ENCODE measurements around the gene RIPOR3.
"Not testable (repeated sequence)": the region's sequence is repeated elsewhere in the genome, so short reads cannot be mapped to it uniquely, and the experiment has no call there.

RIPOR3 gene

DNA sequence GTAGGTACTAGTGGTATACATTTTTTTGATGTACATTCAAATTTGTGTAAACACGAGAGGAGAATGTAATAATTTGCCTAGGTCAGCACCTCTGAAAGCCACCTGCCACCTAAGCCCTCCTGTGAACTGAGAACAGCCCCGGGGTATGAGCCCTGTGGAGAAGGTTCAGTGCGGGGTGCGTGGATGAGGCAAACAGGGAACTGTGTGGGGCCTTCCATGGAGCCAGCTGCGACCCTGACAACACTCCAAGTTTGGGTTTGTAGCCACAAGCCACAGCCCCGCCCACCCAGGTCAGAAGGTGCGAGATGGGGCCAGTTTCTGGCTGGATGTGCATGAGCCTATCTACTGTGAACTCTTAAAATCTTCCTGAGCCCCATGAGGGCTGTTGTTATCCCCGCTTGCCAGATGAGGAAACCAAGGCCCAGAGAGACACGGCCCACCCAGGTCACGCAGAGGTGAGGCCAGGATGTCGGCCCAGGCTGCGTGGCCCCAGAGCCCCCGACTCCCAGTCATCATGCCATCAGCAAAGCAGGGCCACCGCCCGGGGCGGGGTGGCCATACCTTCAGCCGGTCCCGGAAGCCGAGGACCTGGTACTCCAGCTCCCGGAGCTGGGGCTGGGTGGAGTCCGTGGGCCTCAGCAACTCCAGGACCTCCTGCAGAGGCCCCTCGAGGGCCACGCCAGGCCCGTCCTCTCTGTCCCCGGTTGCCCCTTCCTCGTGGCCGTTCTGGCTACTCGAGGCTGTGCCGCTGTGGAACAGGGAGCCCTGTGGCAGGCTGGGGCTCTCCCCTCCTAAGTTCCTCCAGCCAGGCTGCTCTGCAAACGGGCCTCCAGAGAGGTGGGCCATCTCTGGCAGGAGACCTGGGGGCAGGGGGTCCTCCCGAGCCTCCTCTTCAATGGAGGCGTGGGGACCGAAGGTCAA, 89.6 kb downstream of the RIPOR3 start:
- FAIRE-seq, result no peak

DNA sequence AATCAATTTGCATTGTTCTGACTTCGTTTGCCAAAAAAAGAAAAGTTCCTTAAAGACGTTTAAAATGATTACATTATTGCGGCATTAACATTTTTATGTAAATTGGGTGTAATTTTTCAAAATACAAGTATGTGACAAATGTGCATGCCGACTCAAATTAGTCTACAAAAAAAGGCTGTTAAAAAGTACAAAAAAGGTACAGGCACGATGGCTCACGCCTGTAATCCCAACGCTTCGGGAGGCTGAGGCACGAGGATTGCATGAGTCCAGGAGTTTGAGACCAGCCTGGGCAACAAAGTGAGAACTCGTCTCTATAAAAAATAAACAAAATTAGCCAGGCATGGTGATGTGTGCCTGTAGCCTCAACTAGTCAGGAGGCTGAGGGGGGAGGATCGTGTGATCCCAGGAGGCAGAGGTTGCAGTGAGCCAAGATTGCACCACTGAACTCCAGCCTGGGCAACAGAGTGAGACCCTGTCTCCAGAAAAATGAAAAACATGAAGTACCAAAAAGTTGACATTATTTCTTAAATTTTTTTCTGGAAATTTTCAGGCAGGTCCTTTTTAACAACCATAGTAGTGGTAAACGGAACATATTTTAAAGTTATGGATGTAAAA, 91.0 kb downstream of the RIPOR3 start:
- no peak for FAIRE-seq

DNA sequence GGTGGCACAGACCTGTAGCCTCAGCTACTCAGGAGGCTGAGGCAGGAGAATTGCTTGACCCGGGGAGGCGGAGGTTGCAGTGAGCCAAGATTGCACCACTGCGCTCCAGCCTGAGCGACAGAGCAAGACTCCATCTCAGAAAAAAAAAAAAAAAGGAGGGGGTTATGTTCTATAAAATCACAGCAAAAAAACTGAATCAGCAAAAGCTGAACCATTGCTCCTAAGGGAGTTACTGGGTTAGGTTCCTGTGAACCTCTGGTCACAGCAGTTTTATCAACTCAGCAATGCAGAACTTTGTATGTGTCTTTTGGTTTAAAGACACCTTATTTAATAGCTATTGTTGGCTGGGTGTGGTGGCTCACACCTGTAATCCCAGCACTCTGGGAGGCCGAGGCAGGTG, 92.6 kb downstream of the RIPOR3 start:
- not testable (repeated sequence) for FAIRE-seq

DNA sequence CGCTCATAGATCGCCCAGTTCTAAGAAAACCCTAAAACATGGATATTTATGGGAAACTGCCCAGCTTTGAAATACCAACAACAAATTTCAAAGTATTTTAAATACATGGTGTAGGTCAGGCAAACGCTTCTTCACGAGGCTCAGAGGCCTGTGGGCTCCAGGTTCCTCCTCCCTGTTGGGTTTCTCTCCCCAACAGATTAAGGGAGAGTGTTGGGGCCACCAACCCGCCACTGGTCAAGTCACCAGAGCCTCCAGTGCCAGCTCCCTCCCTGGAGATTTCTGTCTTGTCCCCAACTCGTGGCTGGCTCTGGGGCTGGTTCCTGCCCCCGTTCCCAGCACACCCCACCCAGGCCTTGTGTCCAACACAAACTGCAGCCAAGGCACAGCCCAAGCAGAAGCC, 93.3 kb downstream of the RIPOR3 start:
- no peak for FAIRE-seq

DNA sequence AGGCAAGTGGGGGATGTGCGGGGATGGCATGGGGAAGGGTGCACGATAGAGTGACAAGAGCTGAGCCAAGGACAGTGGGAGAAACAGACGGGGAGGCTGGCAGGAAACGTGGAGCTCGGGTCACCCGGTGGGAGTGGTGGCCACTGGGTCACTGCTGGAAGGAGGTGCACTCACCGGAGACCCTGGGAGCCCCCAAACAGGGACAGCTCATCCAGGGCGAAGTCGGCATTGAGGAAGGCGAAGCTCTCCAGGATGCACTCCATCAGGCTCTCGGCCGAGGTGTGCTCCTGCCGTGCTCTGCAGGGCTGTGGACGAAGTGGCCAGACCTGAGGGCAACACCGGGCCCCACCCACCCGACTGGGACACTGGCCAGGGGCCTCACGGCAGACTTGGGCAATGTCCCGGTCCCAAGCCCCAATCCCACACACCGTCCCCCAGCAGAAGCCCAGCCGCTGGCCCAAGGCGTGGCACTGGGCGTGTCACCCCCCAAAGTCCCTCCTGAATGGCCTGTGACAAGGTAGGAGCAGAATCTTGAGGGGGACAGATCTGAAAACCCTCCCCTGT, 93.9 kb downstream of the RIPOR3 start:
- FAIRE-seq, result no peak

DNA sequence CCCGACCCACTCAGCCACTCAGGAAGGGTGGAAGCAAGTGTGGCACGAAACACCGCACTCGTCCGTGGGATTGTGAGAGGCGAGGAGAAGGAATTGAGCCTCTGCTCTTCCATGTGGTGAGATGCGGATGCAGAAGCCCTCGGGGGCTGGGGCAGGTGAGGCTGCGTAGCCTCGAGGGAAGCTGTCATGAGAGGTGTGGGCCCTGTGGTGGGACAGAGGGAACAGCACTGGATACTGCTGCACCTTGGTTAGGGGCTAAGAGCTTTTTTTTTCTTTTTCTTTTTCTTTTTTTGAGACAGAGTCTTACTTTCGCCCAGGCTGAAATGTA, 94.7 kb downstream of the RIPOR3 start:
- no peak for FAIRE-seq

DNA sequence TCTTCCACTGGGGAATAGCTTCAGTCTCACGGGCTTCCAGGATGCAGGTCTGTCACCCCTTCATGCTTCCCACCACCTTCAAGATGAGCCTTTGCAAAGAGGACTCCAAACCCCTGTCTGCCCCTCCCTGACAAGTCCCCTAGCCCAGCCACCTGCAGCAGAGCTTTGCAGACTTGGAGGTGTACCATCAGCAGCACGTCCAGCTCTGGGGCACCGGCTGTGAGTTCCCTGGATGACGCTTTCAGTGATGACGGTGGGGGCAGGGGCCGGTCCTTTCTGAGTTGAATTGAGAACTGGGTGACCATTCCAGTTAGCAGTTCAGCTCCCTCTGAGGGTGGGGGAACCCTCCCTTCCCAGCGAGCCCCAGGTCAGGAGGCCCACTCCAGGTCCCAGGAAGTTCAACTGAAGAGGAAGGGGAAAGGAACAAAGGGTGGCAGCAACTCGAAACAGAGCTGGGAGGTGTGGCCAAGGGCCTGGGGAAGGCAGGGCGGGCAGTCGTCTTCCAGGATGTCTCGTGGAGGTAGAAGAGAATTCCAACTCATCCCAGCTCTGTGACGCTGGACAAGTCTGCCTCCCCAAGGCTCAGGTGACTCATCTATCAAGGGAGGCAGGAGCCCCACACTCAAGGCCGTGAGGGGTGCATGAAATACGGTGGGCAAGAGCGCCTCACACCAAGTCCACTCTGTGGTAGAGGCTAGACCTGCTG, 95.2 kb downstream of the RIPOR3 start:
- FAIRE-seq, result no peak

DNA sequence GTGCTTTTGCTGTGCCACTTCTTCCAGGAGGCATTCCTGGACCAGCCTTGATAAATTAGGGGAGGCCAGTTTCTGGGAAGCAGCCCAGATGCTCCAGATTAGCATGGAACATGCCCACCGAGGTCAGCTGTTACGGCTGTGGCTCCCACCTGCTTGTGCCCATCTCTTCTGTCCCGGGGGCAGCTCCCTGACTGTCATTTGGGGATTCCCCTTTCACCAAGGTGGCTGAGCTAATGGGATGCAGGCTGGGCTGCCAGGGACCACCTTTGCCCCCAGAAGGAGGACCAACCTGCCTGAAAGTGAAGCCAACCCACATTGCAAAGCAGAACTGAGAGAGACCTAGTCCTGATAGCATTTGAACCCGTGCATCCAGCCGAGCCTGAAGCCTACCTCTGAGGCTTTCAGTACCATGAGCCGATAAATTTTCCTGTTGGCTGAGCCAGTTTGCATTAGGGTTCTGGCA, 95.9 kb downstream of the RIPOR3 start:
- no peak for FAIRE-seq

DNA sequence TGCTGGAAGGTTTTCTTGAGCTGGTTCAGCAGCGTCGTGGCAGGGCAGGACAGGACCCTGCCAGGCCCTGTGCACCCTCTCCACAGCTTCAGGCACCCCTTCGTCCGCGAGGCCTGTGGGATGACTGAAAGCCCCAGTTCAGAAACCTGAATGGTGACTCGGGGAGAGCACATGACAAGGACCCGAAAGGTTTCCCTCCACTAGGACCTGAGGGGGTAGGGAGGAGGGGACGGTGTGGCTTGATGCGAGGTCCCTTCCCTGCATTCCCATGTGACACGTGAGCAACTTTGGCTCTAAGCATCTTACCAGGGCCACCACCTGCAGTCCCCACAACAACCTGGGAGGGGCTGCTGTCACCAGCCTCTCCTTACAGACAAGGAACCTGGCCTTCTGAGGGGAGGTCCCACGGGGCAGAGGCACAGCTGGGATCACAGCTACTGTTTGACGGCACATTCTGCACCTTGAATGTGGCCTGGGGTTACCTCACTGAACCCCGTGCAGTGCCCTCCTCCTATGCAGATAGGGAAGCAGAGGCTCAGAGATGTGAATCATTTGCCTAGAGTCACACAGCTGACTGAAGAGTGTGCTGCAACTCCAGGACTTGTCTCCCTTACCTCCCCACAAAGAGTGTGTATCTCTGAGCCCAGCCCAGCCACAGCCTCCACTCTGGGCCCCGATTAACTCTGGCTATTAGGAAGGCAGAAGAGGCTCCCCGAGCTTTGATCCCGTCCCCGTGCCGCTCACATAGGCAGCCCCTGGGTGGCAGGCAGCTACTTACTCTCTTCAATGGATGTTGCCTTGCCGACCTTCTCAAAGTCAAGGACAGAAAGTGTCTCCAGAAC, 96.5 kb downstream of the RIPOR3 start:
- no peak for FAIRE-seq

DNA sequence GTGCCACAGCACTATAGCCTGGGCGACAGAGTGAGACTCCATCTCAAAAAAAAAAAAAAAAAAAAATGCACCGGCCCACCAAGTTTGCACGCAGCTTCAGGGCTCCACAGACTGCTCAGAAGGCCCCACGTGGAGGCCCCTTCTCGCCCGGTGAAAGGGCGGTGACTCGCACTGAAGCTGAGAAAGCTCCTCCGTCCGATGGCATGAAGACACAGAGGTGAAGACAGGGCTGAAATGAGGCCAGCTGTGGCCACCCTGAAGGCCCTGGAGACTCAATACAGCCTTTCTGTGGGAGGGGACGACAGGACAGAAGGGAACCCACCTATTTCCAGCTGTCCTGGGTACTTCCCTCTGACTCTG, 97.1 kb downstream of the RIPOR3 start:
- FAIRE-seq, result no peak

DNA sequence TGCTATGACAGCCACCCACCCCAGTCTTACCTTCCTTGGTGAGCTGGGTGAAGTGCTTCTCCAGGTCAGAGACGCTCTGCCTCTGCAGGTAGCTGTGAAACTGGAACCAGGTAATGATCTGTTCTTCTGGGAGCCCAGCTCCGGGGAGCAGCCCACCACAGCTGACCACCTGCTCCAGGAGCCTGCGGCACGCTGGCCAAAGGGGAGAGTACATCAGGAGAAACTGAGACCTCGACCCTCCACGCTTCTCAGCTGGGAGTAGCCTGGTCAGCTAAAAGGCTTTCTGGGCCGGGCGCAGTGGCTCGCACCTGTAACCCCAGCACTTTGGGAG, 98.4 kb downstream of the RIPOR3 start:
- FAIRE-seq, result no peak

DNA sequence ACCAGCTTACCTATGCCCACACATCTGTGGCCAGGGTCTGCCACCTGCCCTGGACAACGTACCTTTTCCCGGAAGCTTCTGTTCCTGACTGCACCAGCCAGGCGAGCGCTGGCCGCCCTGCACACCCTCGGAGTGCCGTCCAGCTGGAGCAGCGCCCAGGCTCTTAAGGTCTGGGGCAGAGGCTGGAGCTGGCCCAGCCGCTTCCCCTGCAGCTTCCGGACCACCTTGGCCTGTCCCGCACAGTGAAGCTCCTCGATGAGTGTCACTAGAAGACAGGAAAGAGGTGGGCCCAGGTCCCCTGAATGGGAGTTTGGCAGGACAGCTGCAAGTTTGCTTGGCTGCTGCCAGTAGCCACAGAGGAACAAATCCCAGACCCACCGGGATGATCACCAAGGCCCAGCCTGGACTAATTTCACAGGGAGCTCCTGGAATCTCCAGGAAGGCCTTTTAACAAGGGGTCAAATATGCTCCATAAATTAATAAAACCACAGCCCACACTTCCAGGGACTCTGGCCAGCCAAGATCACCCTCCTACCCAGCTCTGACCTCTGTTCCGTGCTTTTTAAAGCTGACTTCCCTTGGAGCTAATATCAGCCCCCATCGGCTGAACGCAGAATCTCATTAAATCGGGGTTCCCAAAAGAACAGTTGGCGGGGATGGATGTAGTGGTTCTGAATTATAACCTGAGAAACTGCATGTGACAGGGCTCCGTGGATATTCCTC, 98.9 kb downstream of the RIPOR3 start:
- FAIRE-seq, result no peak

DNA sequence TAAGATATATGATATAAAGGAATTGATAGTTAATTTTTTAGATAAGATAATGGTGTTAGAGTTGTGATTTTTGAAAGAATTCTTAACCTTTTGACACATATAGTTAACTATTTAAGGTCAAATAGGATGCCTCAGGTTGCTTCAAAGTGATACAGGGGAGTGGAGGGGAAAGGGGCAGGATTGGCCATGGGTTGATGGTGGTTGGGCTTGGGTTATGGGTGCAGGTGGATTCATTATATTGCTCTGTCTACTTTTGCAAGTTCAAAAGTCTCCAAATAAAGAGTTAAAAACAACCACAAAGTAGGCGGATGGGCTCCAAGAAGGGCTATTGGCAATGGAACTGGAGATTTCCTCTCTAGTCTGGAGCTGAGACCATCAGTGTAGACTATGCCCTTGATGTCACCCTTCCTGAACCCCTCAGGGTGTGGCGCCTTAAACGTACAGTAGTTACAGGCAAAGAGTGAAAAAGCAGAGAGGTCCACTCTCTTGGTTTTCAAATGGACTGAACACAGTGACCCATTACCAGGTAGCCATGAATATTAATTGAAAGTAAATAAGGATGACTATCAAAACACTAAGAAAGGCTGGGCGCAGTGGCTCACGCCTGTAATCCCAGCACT, 100.0 kb downstream of the RIPOR3 start:
- FAIRE-seq, result no peak

DNA sequence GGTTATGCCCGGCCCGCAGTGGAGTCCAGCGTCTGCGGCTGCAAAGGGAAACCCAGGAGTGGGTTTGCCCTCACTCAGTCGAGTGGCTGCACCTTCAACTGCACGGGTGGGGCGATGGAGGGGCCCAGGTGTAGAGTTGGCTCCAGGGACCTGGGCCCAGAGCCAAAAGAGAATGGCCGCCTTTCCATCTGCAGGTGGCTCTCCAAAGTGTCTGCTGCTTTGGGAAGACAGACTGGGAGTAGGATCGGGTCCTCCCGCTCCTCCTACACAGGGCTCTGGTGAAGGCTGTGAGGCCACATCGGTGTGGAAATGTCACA, 101.0 kb downstream of the RIPOR3 start:
- no peak for FAIRE-seq

DNA sequence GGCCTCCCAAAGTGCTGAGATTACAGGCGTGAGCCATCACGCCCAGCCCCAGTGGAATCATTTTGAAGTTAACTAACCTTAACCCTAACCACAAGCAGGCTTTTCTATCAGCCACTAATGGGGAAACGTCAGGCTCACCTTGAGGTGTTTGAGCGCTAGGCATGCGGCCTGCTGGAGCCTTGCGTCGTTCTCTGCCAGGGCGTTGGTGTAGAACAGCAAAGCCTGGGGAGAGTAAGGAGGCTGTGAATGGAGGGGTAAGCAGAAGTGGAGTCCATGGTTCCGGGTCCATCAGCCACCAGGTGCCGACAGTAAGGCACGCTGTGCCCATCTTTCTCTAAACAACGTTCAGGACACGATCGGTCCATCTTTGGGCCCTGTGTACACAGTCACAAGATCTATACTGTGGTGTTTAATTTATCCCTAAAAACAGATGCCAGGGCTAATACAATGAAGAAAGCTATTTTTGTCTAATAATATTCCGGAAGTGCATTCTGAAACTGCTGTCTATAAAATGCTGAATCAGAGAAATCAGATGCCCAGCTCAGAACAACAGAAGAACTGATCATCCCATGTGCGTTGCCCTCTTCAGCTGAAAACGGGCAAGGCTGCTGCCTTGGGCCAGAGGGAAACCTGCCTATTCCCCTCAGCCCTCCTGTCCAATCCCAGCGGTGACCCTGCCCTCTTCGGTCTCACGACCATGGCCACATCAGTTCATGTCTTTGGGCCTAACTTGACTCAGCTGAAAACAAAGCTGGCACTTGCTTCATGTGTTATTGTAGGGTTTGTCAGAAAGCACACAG, 101.6 kb downstream of the RIPOR3 start:
- FAIRE-seq, result no peak

DNA sequence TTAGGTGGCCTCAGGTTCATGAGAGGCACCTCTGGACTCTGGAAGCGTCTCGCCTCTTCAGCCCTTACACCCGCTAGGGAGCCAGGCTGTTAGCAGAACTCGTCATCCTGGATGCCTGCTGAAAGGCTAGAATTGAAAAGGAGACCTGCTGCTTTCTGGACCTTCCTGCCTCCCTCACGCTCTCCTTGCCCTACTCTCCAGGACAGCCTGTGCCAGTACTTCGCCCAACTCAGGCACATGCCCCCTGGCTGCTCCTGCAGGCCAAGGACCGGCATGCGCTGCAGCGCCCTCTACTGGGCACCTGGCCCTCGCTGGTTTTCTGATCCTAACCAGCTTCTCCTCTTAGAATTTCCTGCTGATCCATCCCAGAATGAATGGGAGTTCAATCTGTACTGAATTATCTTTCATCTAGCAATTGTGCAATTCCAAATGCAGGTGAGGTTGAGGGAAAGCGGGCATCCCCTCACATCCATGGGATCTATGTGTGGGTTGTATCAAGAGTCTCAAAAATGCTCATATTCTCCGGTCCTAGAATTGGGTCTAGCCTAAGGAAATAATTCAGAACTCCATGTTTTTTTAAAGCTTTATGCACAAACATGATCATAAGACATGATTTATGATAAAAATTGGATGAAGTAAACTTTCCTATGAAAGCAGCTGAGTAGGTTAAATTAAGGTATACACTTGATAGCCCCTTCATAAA, 103.2 kb downstream of the RIPOR3 start:
- no peak for FAIRE-seq

DNA sequence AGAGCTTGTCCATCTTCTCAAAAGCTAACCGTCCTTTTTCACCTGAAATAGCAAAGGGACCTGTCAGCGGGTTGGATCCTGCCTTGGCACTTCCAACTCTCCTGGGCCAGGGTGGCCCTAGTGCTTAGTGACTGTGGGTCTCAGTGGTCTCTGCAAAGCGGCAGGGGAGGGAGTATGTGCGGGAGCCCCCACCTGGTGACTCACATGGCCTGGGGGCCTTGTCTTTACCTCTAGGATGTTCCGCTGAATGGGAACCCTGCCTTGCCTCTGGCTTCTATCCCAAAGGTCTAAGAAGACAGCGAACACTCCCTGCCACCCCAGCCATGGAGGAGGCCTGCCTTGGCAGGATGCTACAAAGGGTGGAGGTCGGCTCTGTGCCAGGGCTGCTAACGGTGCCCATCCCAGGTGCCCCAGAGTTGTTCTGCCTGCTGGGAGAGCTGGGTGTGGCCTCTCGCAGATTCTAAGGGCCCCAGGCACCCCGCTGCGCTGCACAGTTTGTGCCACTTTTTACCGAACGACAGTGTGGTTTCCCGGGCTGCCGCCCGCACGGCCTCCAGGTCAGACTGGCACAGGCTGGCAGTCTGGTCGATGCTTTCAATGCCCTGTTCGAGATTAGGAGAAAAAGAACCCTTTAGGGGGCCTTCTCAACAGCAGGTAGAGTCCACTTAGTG, 103.9 kb downstream of the RIPOR3 start:
- no peak for FAIRE-seq

DNA sequence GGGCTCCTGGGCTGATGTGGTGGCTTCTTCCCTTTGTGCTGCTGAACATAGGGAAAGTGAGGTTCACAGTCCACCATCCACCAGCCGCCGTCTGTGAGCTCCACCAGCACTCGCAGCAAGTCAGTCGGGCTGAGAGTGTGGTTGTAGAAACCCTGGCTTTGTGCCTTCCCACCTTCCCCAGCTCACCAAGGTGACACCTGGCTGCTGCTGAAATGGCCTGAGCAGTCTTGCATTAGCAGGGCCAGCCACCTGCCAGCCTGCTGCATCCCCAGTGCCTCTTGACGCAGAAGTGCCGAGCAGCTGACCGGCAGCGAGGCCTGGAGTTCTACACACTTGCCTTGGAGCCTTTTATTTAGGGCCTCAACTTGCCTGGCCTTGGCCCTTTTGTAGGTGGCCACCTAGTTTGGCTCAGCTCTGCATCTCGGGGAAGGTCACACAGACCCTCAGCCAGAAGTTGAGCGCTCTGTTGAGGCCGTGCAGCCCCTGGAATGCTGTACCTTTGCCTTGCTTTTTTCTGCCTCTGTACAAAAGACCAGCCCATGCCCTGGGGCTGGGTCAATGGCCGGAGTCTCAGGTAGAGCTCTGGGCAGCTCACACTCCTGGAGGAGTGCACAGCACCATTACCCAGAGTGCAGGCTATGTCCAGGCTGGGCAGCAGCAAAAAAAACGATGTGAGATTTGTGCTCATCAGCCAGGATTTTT, 104.7 kb downstream of the RIPOR3 start:
- no peak for FAIRE-seq

DNA sequence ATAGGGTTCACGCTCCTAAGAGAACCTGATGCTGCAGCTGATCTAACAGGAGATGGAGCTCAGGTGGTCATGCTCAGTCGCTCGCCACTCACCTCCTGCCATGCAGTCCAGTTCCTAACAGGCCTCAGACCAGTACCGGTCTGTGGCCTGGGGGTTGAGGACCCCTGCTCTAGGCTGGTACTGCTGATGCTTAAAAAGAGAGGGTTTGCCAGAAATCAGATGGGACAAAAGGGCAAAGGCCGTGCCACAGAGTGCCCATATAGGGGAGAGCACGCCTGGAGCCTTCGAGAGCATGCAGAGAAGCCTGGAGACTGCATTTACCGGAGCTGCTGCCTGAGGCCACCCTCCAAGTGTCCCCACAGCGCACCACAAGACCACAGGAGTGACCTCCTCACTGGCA, 105.7 kb downstream of the RIPOR3 start:
- FAIRE-seq, result no peak

All from A204.1 (cell line).